IgD-negative memory B cell (primary cell): ENCODE measurements around the gene ANKRD27. TPM values are rescaled to one million over a fixed set of nuclear protein-coding genes. Genes with fewer than 3 reads are reported as not detected.
A peak's percentile ranks its signal among the peaks of the same experiment; 100 is the strongest.
"Not testable (repeated sequence)": the region's sequence is repeated elsewhere in the genome, so short reads cannot be mapped to it uniquely, and the experiment has no call there.

Experiments
- H3K27ac Mint-ChIP-seq, 3 donors: one replicate each; pipeline ENCODE4 v1.8.0; 2020 to 2022; ENCODE audit warnings: mild to moderate bottlenecking in 3 of 3, mixed read lengths in 3 of 3, moderate library complexity in 1 of 3
- H3K27me3 Mint-ChIP-seq: one replicate; pipeline ENCODE4 v1.8.0; 2021; ENCODE audit warnings: mixed read lengths
- H3K36me3 Mint-ChIP-seq: one replicate; pipeline ENCODE4 v1.8.0; 2020; ENCODE audit warnings: mild to moderate bottlenecking, mixed read lengths
- H3K4me1 Mint-ChIP-seq, 3 donors: one replicate each; pipeline ENCODE4 v1.8.0; 2020 to 2022; ENCODE audit warnings: mixed read lengths in 3 of 3, mild to moderate bottlenecking in 1 of 3
- H3K4me3 Mint-ChIP-seq, 4 donors: one replicate each; pipeline ENCODE4 v1.8.0; 2020 to 2022; ENCODE audit warnings: mild to moderate bottlenecking in 4 of 4, mixed read lengths in 4 of 4, moderate library complexity in 3 of 4
- H3K9me3 Mint-ChIP-seq, 3 donors: one replicate each; pipeline ENCODE4 v1.8.0; 2020 to 2021; ENCODE audit warnings: mixed read lengths in 3 of 3, mild to moderate bottlenecking in 1 of 3
- polyA plus RNA-seq: library from polyadenylated mRNA; unstranded; fragments of 300-500 nt; fragmentation: Illumina TruSeq; gene quantifications from one replicate; pipeline ENCODE4 v1.2.3, GENCODE V29; 2021

ANKRD27 gene
- polyA plus RNA-seq, 1 donor from 2014 or later, result 9.7 TPM

- no peak overlapping the region for H3K27ac Mint-ChIP-seq
- no peaks in the 10 kb centered on the region for H3K27me3 Mint-ChIP-seq
- no peaks in the 10 kb centered on the region for H3K9me3 Mint-ChIP-seq
- no peaks in the 10 kb centered on the region for H3K4me1 Mint-ChIP-seq
- no peak overlapping the region for H3K4me3 Mint-ChIP-seq
- H3K36me3 Mint-ChIP-seq, result peaks cover 16% of the 10 kb centered on the region
These were observed 55.8 kb downstream of the ANKRD27 start for GRCh38 chr19:32619051-32619685.

- Mint-ChIP-seq H3K9me3 (peaks cover 0 to 3% (median 0%) of the 10 kb centered on the region in 3 donors), H3K4me1 (no peaks in the 10 kb centered on the region), H3K4me3 (no peak overlapping the region), H3K27ac (no peak overlapping the region), H3K36me3 (peaks cover 13% of the 10 kb centered on the region), H3K27me3 (no peaks in the 10 kb centered on the region)
These were observed 59.4 kb downstream of the ANKRD27 start for GRCh38 chr19:32615569-32615968.

GRCh38 chr19:32614916-32615315 is 60.1 kb downstream of the ANKRD27 start:
- no peak overlapping the region for H3K27ac Mint-ChIP-seq
- peaks cover 0 to 3% (median 0%) of the 10 kb centered on the region in 3 donors for H3K9me3 Mint-ChIP-seq
- peaks cover 13% of the 10 kb centered on the region for H3K36me3 Mint-ChIP-seq
- no peaks in the 10 kb centered on the region for H3K4me1 Mint-ChIP-seq
- H3K4me3 Mint-ChIP-seq, result no peak overlapping the region
- H3K27me3 Mint-ChIP-seq, result no peaks in the 10 kb centered on the region

- Mint-ChIP-seq H3K4me1 (no peaks in the 10 kb centered on the region), H3K9me3 (peaks cover 0 to 3% (median 0%) of the 10 kb centered on the region in 3 donors), H3K27ac (no peak overlapping the region), H3K36me3 (peaks cover 15% of the 10 kb centered on the region), H3K4me3 (no peak overlapping the region), H3K27me3 (no peaks in the 10 kb centered on the region)
These were observed 62.0 kb downstream of the ANKRD27 start for GRCh38 chr19:32613008-32613407.

- H3K9me3 Mint-ChIP-seq, result peaks cover 0 to 3% (median 0%) of the 10 kb centered on the region in 3 donors
- H3K4me1 Mint-ChIP-seq, result no peaks in the 10 kb centered on the region
- no peaks in the 10 kb centered on the region for H3K27me3 Mint-ChIP-seq
- no peak overlapping the region for H3K4me3 Mint-ChIP-seq
- H3K36me3 Mint-ChIP-seq, result peaks cover 17% of the 10 kb centered on the region
- H3K27ac Mint-ChIP-seq, result no peak overlapping the region
These were observed 63.8 kb downstream of the ANKRD27 start for GRCh38 chr19:32611161-32611560.

GRCh38 chr19:32607479-32607878 is 67.5 kb downstream of the ANKRD27 start:
- no peaks in the 10 kb centered on the region for H3K9me3 Mint-ChIP-seq
- H3K4me3 Mint-ChIP-seq, result no peak overlapping the region
- no peaks in the 10 kb centered on the region for H3K4me1 Mint-ChIP-seq
- peaks cover 7% of the 10 kb centered on the region for H3K36me3 Mint-ChIP-seq
- no peak overlapping the region for H3K27ac Mint-ChIP-seq
- H3K27me3 Mint-ChIP-seq, result no peaks in the 10 kb centered on the region

GRCh38 chr19:32606289-32606688 is 68.7 kb downstream of the ANKRD27 start:
- Mint-ChIP-seq H3K4me3 (no peak overlapping the region), H3K27ac (no peak overlapping the region), H3K9me3 (no peaks in the 10 kb centered on the region), H3K4me1 (no peaks in the 10 kb centered on the region), H3K27me3 (no peaks in the 10 kb centered on the region), H3K36me3 (peaks cover 7% of the 10 kb centered on the region)

- H3K27me3 Mint-ChIP-seq, result no peaks in the 10 kb centered on the region
- no peak overlapping the region for H3K27ac Mint-ChIP-seq
- H3K4me1 Mint-ChIP-seq, result no peaks in the 10 kb centered on the region
- peaks cover 7% of the 10 kb centered on the region for H3K36me3 Mint-ChIP-seq
- no peaks in the 10 kb centered on the region for H3K9me3 Mint-ChIP-seq
- no peak overlapping the region for H3K4me3 Mint-ChIP-seq
These were observed 69.4 kb downstream of the ANKRD27 start for GRCh38 chr19:32605544-32605943.

GRCh38 chr19:32603961-32604360 is 71.0 kb downstream of the ANKRD27 start:
- Mint-ChIP-seq H3K27me3 (no peaks in the 10 kb centered on the region), H3K9me3 (no peaks in the 10 kb centered on the region), H3K27ac (no peak overlapping the region), H3K4me1 (peaks cover 0 to 5% (median 3%) of the 10 kb centered on the region in 3 donors), H3K4me3 (no peak overlapping the region), H3K36me3 (peaks cover 4% of the 10 kb centered on the region)

GRCh38 chr19:32599736-32600157 is 75.2 kb downstream of the ANKRD27 start:
- Mint-ChIP-seq H3K27me3 (no peaks in the 10 kb centered on the region), H3K27ac (no peak overlapping the region), H3K9me3 (no peaks in the 10 kb centered on the region), H3K4me3 (no peak overlapping the region), H3K4me1 (peaks cover 0 to 5% (median 3%) of the 10 kb centered on the region in 3 donors), H3K36me3 (peaks cover 7% of the 10 kb centered on the region)

GRCh38 chr19:32599258-32599657 is 75.7 kb downstream of the ANKRD27 start:
- Mint-ChIP-seq H3K4me3 (no peak overlapping the region), H3K27me3 (no peaks in the 10 kb centered on the region), H3K27ac (peak overlapping the region in 1 of 3 donors; percentile 7), H3K9me3 (no peaks in the 10 kb centered on the region), H3K4me1 (peaks cover 0 to 5% (median 3%) of the 10 kb centered on the region in 3 donors), H3K36me3 (peaks cover 7% of the 10 kb centered on the region)

GRCh38 chr19:32598022-32598421 is 77.0 kb downstream of the ANKRD27 start:
- peaks cover 7% of the 10 kb centered on the region for H3K36me3 Mint-ChIP-seq
- H3K27ac Mint-ChIP-seq, result no peak overlapping the region
- no peaks in the 10 kb centered on the region for H3K27me3 Mint-ChIP-seq
- peaks cover 0 to 5% (median 3%) of the 10 kb centered on the region in 3 donors for H3K4me1 Mint-ChIP-seq
- no peaks in the 10 kb centered on the region for H3K9me3 Mint-ChIP-seq
- no peak overlapping the region for H3K4me3 Mint-ChIP-seq

- no peaks in the 10 kb centered on the region for H3K27me3 Mint-ChIP-seq
- H3K9me3 Mint-ChIP-seq, result peaks cover 0 to 1% (median 0%) of the 10 kb centered on the region in 3 donors
- H3K27ac Mint-ChIP-seq, result no peak overlapping the region
- H3K4me3 Mint-ChIP-seq, result no peak overlapping the region
- peaks cover 0 to 5% (median 3%) of the 10 kb centered on the region in 3 donors for H3K4me1 Mint-ChIP-seq
- H3K36me3 Mint-ChIP-seq, result peaks cover 8% of the 10 kb centered on the region
These were observed 79.5 kb downstream of the ANKRD27 start for GRCh38 chr19:32595491-32595890.

- Mint-ChIP-seq H3K27me3 (no peaks in the 10 kb centered on the region), H3K4me3 (no peak overlapping the region), H3K27ac (no peak overlapping the region), H3K4me1 (no peaks in the 10 kb centered on the region), H3K9me3 (peaks cover 0 to 1% (median 0%) of the 10 kb centered on the region in 3 donors), H3K36me3 (peaks cover 8% of the 10 kb centered on the region)
These were observed 81.0 kb downstream of the ANKRD27 start for GRCh38 chr19:32594021-32594420.

- not testable (repeated sequence) for H3K27ac Mint-ChIP-seq, H3K4me1 Mint-ChIP-seq, H3K4me3 Mint-ChIP-seq, H3K36me3 Mint-ChIP-seq, H3K9me3 Mint-ChIP-seq, H3K27me3 Mint-ChIP-seq
These were observed 87.1 kb downstream of the ANKRD27 start for GRCh38 chr19:32587747-32588504.
